Keratinocyte (primary cell): ENCODE measurements around the gene STRN.

Experiments used
- CTCF ChIP-seq, 3 experiments: IDR thresholded peaks in 1 of 3; conservative IDR thresholded peaks in 1 of 3; optimal IDR thresholded peaks in 1 of 3; 2 replicates in 2 of 3; 3 replicates in 1 of 3; pipeline versions ENCODE3 to v1.5.1; 2011; ENCODE audit warnings: low read length in 3 of 3, mild to moderate bottlenecking in 3 of 3, moderate library complexity in 2 of 3, control low read depth in 1 of 3, inconsistent platforms in 1 of 3; ENCODE audit not compliant: insufficient read depth in 2 of 3; ENCODE audit errors: extremely low read depth in 1 of 3
- EZH2 ChIP-seq: IDR thresholded peaks from one replicate; pipeline ENCODE4 v1.6.1; 2012; ENCODE audit warnings: inconsistent platforms, mild to moderate bottlenecking, low read length, moderate library complexity

DNA sequence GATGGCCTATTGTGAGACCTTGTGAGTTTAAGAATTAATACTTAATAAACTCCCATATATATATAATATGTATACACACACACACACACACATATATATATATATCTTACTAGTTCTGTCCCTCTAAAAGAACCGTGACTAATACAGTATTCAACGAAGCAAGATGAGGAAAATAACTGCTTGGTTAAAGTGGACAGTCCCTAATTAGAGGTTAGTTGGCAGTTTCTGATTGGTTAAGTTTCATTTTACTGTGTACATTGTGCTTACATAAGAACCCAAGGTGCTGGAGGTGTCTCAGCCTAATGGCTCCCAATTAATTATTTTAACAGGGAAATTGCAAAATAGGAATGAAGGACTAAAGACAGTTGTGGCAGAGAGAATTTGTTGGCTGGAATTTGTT lies 132.1 kb downstream of the STRN start:
- TF ChIP-seq CTCF (optimal IDR thresholded peaks at IDR 0.05 in 1 of 3, IDR thresholded peaks at IDR 0.05 in 1 of 3, conservative IDR thresholded peaks at IDR 0.05 in 1 of 3; ENCODE audit: extremely low read depth in 1 of 3, insufficient read depth in 2 of 3, low read length in 3 of 3) (no peak), EZH2 (no peak)
